GM23338 (cell line): ENCODE results near the gene PEA15. TPM values are rescaled to one million over a fixed set of nuclear protein-coding genes. Genes with fewer than 3 reads are reported as not detected.

Experiments used
- ATAC-seq: fragments of 200-7000 bp; cut with Tn5 transposase; 3 replicates; pipeline ENCODE4 v1.9.1; 2020
- DNase-seq: peaks from one replicate; pipeline ENCODE4 v3.0.0-alpha.2; 2015; ENCODE audit warnings: low spot score
- H2AFZ ChIP-seq: fragments of 200-600 bp; sonication (generic); 2 replicates; pipeline ENCODE4 v1.8.0; 2016; ENCODE audit warnings: antibody characterized with exemption, mild to moderate bottlenecking, moderate library complexity
- H3F3A ChIP-seq: fragments of 200-600 bp; sonication (generic); replicated peaks from 2 replicates; pipeline ENCODE4 v1.8.0; 2017; ENCODE audit warnings: antibody characterized with exemption, mixed run types, low read depth
- H3K27ac ChIP-seq: fragments of 200-600 bp; sonication (generic); 2 replicates; pipeline ENCODE4 v1.6.1; 2016; ENCODE audit warnings: low read depth
- H3K27me3 ChIP-seq: fragments of 200-600 bp; sonication (generic); 2 replicates; pipeline ENCODE4 v1.8.0; 2016; ENCODE audit warnings: mild to moderate bottlenecking, mixed run types, moderate library complexity; ENCODE audit not compliant: insufficient read depth
- H3K36me3 ChIP-seq: fragments of 200-600 bp; sonication (generic); 2 replicates; pipeline ENCODE4 v1.8.0; 2016; ENCODE audit warnings: mild to moderate bottlenecking; ENCODE audit not compliant: insufficient read depth
- H3K4me1 ChIP-seq: fragments of 200-600 bp; sonication (generic); 2 replicates; pipeline ENCODE4 v1.8.0; 2016; ENCODE audit warnings: mild to moderate bottlenecking, moderate library complexity; ENCODE audit not compliant: insufficient read depth
- H3K4me2 ChIP-seq: fragments of 200-600 bp; sonication (generic); 2 replicates; pipeline ENCODE4 v1.7.1; 2017; ENCODE audit warnings: mixed run types
- H3K4me3 ChIP-seq: fragments of 200-600 bp; sonication (generic); 2 replicates; pipeline ENCODE4 v1.6.1; 2016; ENCODE audit warnings: mixed run types
- H3K79me2 ChIP-seq: fragments of 200-600 bp; sonication (generic); replicated peaks from 2 replicates; pipeline ENCODE4 v1.8.0; 2017; ENCODE audit warnings: mild to moderate bottlenecking; ENCODE audit not compliant: insufficient read depth
- H3K9me2 ChIP-seq: fragments of 200-600 bp; sonication (generic); 2 replicates; pipeline ENCODE4 v1.8.0; 2017; ENCODE audit not compliant: insufficient read depth
- H4K20me1 ChIP-seq: fragments of 200-600 bp; sonication (generic); replicated peaks from 2 replicates; pipeline ENCODE4 v1.8.0; 2017; ENCODE audit warnings: mild to moderate bottlenecking; ENCODE audit not compliant: insufficient read depth
- H3K27ac Mint-ChIP-seq: 2 replicates; pipeline ENCODE4 v1.8.0; 2020; ENCODE audit warnings: inconsistent platforms, mild to moderate bottlenecking, moderate library complexity, mixed read lengths
- H3K27me3 Mint-ChIP-seq: 3 replicates; pipeline ENCODE4 v1.8.0; 2022; ENCODE audit warnings: low read depth, mild to moderate bottlenecking, moderate library complexity, mixed read lengths, inconsistent platforms; ENCODE audit not compliant: insufficient read depth, poor library complexity
- H3K36me3 Mint-ChIP-seq: 3 replicates; pipeline ENCODE4 v1.8.0; 2021; ENCODE audit warnings: low read depth, mild to moderate bottlenecking, inconsistent platforms, moderate library complexity, mixed read lengths
- H3K4me1 Mint-ChIP-seq: 3 replicates; pipeline ENCODE4 v1.8.0; 2020; ENCODE audit warnings: mild to moderate bottlenecking, inconsistent platforms, mixed read lengths
- H3K4me3 Mint-ChIP-seq: 3 replicates; pipeline ENCODE4 v1.8.0; 2021; ENCODE audit warnings: moderate library complexity, mild to moderate bottlenecking, inconsistent platforms, mixed read lengths
- H3K9me3 Mint-ChIP-seq: 3 replicates; pipeline ENCODE4 v1.8.0; 2020; ENCODE audit warnings: moderate library complexity, mild to moderate bottlenecking, inconsistent platforms, mixed read lengths
- CREB1 ChIP-seq: fragments of 250-450 bp; sonication (Bioruptor Pico); IDR thresholded peaks from 2 replicates; pipeline ENCODE4 v1.5.0; 2020; ENCODE audit warnings: low read depth, mild to moderate bottlenecking, moderate library complexity
- CTCF ChIP-seq, 2 experiments: fragments of 200-600 bp in 1 of 2; sonication (generic) in 1 of 2; conservative IDR thresholded peaks; 2 replicates each; pipeline versions ENCODE4 v1.5.1 to v1.6.1; 2016 to 2017; ENCODE audit warnings: antibody characterized with exemption in 2 of 2, low read depth in 2 of 2, mild to moderate bottlenecking in 2 of 2, moderate library complexity in 1 of 2
- ETS1 ChIP-seq: IDR thresholded peaks from 2 replicates; pipeline ENCODE4 v1.6.1; 2016; ENCODE audit warnings: antibody characterized with exemption
- EZH2 ChIP-seq: fragments of 200-600 bp; sonication (generic); IDR thresholded peaks from one replicate; pipeline ENCODE4 v1.8.0; 2017; ENCODE audit warnings: antibody characterized with exemption, mild to moderate bottlenecking, low read depth; ENCODE audit not compliant: unreplicated experiment
- NANOG ChIP-seq: IDR thresholded peaks from 2 replicates; pipeline ENCODE4 v1.6.1; 2016; ENCODE audit warnings: antibody characterized with exemption, borderline replicate concordance
- POLR2AphosphoS5 ChIP-seq: IDR thresholded peaks from 2 replicates; pipeline ENCODE4 v1.6.1; 2016; ENCODE audit warnings: antibody characterized with exemption, low read depth
- REST ChIP-seq: IDR thresholded peaks from one replicate; pipeline ENCODE4 v1.6.1; 2018; ENCODE audit warnings: antibody characterized with exemption; ENCODE audit not compliant: unreplicated experiment
- ZNF114 ChIP-seq: fragments of 250-450 bp; sonication (Bioruptor Pico); IDR thresholded peaks from 2 replicates; pipeline ENCODE4 v1.5.0; 2020; ENCODE audit warnings: mild to moderate bottlenecking, moderate library complexity
- ZNF462 ChIP-seq: fragments of 250-450 bp; sonication (Bioruptor Pico); IDR thresholded peaks from 2 replicates; pipeline ENCODE4 v1.5.0; 2020; ENCODE audit warnings: mild to moderate bottlenecking, moderate library complexity
- polyA plus RNA-seq: library from polyadenylated mRNA; unstranded; fragments of >200 nt; fragmentation: Nextera tagmentation; extraction: Ambion mirVana; gene quantifications from 2 replicates; pipeline ENCODE4 v1.2.1, GENCODE V29; 2016
- total RNA-seq: library from RNA; depleted of rRNA; stranded (reverse); fragments of >200 nt; shearing (Covaris generic); gene quantifications from 2 replicates; pipeline ENCODE4 v1.2.3, GENCODE V29; 2014

PEA15 gene
- total and polyA plus RNA-seq, 2 experiments from 2014 or later: 60.3 to 80.8 TPM

- Mint-ChIP-seq H3K9me3 (no peaks in the 10 kb centered on the region), H3K27ac (no peak overlapping the region)
Measured at GRCh38 chr1:160188341-160188740, 16.8 kb upstream of the PEA15 start.

More at GRCh38 chr1:160188341-160188740, 16.8 kb upstream of the PEA15 start:
- Histone ChIP-seq H2AFZ (no peak overlapping the region), H3K27ac (no peak overlapping the region), H3K27me3 (no peaks in the 10 kb centered on the region), H3K36me3 (no peaks in the 10 kb centered on the region), H3K4me3 (no peak overlapping the region), H3F3A (0 out of 2 replicates have a peak, but pooled peaks cover under 1% of the 10 kb centered on the region), H3K9me2 (peaks cover 9% of the 10 kb centered on the region), H3K79me2 (no peaks in the 10 kb centered on the region), H3K4me1 (peaks cover 29% of the 10 kb centered on the region), H3K4me2 (no peak overlapping the region), H4K20me1 (no peaks in the 10 kb centered on the region)
- Mint-ChIP-seq H3K4me1 (peaks cover 13% of the 10 kb centered on the region), H3K27me3 (peaks cover 2% of the 10 kb centered on the region), H3K36me3 (no peaks in the 10 kb centered on the region; the same call in 2 of the 3 replicates), H3K4me3 (no peak overlapping the region)
- TF ChIP-seq EZH2: no peak
- no peak for TF ChIP-seq NANOG
- TF ChIP-seq ZNF462 (CRISPR knock-in tag): no peak
- no peak for TF ChIP-seq ETS1
- TF ChIP-seq CTCF (conservative IDR thresholded peaks at IDR 0.05; ENCODE audit: low read depth in 2 of 2): no peak
- no peak for TF ChIP-seq REST
- no peak for TF ChIP-seq CREB1 (CRISPR knock-in tag)
- no peak for TF ChIP-seq ZNF114 (CRISPR knock-in tag)
- TF ChIP-seq POLR2AphosphoS5: no peak
- ATAC-seq: no peak
- DNase-seq: no peak
